ENCODE measurements around the gene SNAP47.

Gene SNAP47

GRCh38 chr1:227754958-227755357, 19.7 kb downstream of the SNAP47 start:
- Histone ChIP-seq H3K27ac (ENCODE audit: low read depth, low read length) (no peak overlapping the region), H3K27me3 (ENCODE audit: control insufficient read depth, insufficient read depth, low read length) (no peaks in the 10 kb centered on the region), H3K36me3 (ENCODE audit: control insufficient read depth, insufficient read depth, low read length) (peaks cover 70% of the 10 kb centered on the region), H3K4me1 (ENCODE audit: control insufficient read depth, insufficient read depth, low read length) (no peaks in the 10 kb centered on the region; the same call in 1 of the 2 replicates), H3K4me3 (ENCODE audit: low read depth, low read length) (no peak overlapping the region), H3K9me3 (ENCODE audit: control insufficient read depth, insufficient read depth, low read depth, low read length) (no peaks in the 10 kb centered on the region), H3K9ac (ENCODE audit: low read length) (no peak overlapping the region)

GRCh38 chr1:227756172-227756959, 21.1 kb downstream of the SNAP47 start:
- Histone ChIP-seq H3K4me1 (ENCODE audit: control insufficient read depth, insufficient read depth, low read length) (no peaks in the 10 kb centered on the region; the same call in 1 of the 2 replicates), H3K27ac (ENCODE audit: low read depth, low read length) (no peak overlapping the region), H3K36me3 (ENCODE audit: control insufficient read depth, insufficient read depth, low read length) (peaks cover 68% of the 10 kb centered on the region), H3K4me3 (ENCODE audit: low read depth, low read length) (no peak overlapping the region), H3K9ac (ENCODE audit: low read length) (no peak overlapping the region), H3K27me3 (ENCODE audit: control insufficient read depth, insufficient read depth, low read length) (no peaks in the 10 kb centered on the region), H3K9me3 (ENCODE audit: control insufficient read depth, insufficient read depth, low read depth, low read length) (no peaks in the 10 kb centered on the region)

- peaks cover 71% of the 10 kb centered on the region for H3K36me3 ChIP-seq (ENCODE audit: control insufficient read depth, insufficient read depth, low read length)
- H3K27me3 ChIP-seq (ENCODE audit: control insufficient read depth, insufficient read depth, low read length) = no peaks in the 10 kb centered on the region
- H3K27ac ChIP-seq (ENCODE audit: low read depth, low read length) = no peak overlapping the region
- H3K9me3 ChIP-seq (ENCODE audit: control insufficient read depth, insufficient read depth, low read depth, low read length) = no peaks in the 10 kb centered on the region
- H3K4me3 ChIP-seq (ENCODE audit: low read depth, low read length) = no peak overlapping the region
- no peak overlapping the region for H3K9ac ChIP-seq (ENCODE audit: low read length)
- H3K4me1 ChIP-seq (ENCODE audit: control insufficient read depth, insufficient read depth, low read length) = peaks cover 7% of the 10 kb centered on the region; the same call in 1 of the 2 replicates
Observed at GRCh38 chr1:227757781-227758180, 22.5 kb downstream of the SNAP47 start.

- Histone ChIP-seq H3K27me3 (ENCODE audit: control insufficient read depth, insufficient read depth, low read length) (no peaks in the 10 kb centered on the region), H3K4me1 (ENCODE audit: control insufficient read depth, insufficient read depth, low read length) (peaks cover 12% of the 10 kb centered on the region), H3K36me3 (ENCODE audit: control insufficient read depth, insufficient read depth, low read length) (peaks cover 68% of the 10 kb centered on the region), H3K9ac (ENCODE audit: low read length) (no peak overlapping the region), H3K9me3 (ENCODE audit: control insufficient read depth, insufficient read depth, low read depth, low read length) (no peaks in the 10 kb centered on the region), H3K4me3 (ENCODE audit: low read depth, low read length) (no peak overlapping the region), H3K27ac (ENCODE audit: low read depth, low read length) (no peak overlapping the region)
Observed at GRCh38 chr1:227758366-227758765, 23.1 kb downstream of the SNAP47 start.

- no peak overlapping the region for H3K27ac ChIP-seq (ENCODE audit: low read depth, low read length)
- H3K9ac ChIP-seq (ENCODE audit: low read length) = no peak overlapping the region
- no peak overlapping the region for H3K4me3 ChIP-seq (ENCODE audit: low read depth, low read length)
- H3K4me1 ChIP-seq (ENCODE audit: control insufficient read depth, insufficient read depth, low read length) = peaks cover 16% of the 10 kb centered on the region
- peaks cover 69% of the 10 kb centered on the region for H3K36me3 ChIP-seq (ENCODE audit: control insufficient read depth, insufficient read depth, low read length)
- H3K27me3 ChIP-seq (ENCODE audit: control insufficient read depth, insufficient read depth, low read length) = no peaks in the 10 kb centered on the region
- H3K9me3 ChIP-seq (ENCODE audit: control insufficient read depth, insufficient read depth, low read depth, low read length) = no peaks in the 10 kb centered on the region
Observed at GRCh38 chr1:227759341-227760300, 24.4 kb downstream of the SNAP47 start.

- H3K9ac ChIP-seq (ENCODE audit: low read length) = no peak overlapping the region
- no peaks in the 10 kb centered on the region for H3K27me3 ChIP-seq (ENCODE audit: control insufficient read depth, insufficient read depth, low read length)
- H3K27ac ChIP-seq (ENCODE audit: low read depth, low read length) = no peak overlapping the region
- H3K4me1 ChIP-seq (ENCODE audit: control insufficient read depth, insufficient read depth, low read length) = peaks cover 16% of the 10 kb centered on the region
- peaks cover 70% of the 10 kb centered on the region for H3K36me3 ChIP-seq (ENCODE audit: control insufficient read depth, insufficient read depth, low read length)
- H3K9me3 ChIP-seq (ENCODE audit: control insufficient read depth, insufficient read depth, low read depth, low read length) = no peaks in the 10 kb centered on the region
- no peak overlapping the region for H3K4me3 ChIP-seq (ENCODE audit: low read depth, low read length)
Observed at GRCh38 chr1:227760377-227760776, 25.1 kb downstream of the SNAP47 start.

GRCh38 chr1:227761621-227762230, 26.5 kb downstream of the SNAP47 start:
- peaks cover 68% of the 10 kb centered on the region for H3K36me3 ChIP-seq (ENCODE audit: control insufficient read depth, insufficient read depth, low read length)
- no peaks in the 10 kb centered on the region for H3K9me3 ChIP-seq (ENCODE audit: control insufficient read depth, insufficient read depth, low read depth, low read length)
- H3K4me1 ChIP-seq (ENCODE audit: control insufficient read depth, insufficient read depth, low read length) = peaks cover 16% of the 10 kb centered on the region
- H3K9ac ChIP-seq (ENCODE audit: low read length) = peak overlapping the region; percentile 6
- no peak overlapping the region for H3K4me3 ChIP-seq (ENCODE audit: low read depth, low read length)
- H3K27me3 ChIP-seq (ENCODE audit: control insufficient read depth, insufficient read depth, low read length) = no peaks in the 10 kb centered on the region
- no peak overlapping the region for H3K27ac ChIP-seq (ENCODE audit: low read depth, low read length)

- Histone ChIP-seq H3K9me3 (ENCODE audit: control insufficient read depth, insufficient read depth, low read depth, low read length) (no peaks in the 10 kb centered on the region), H3K27me3 (ENCODE audit: control insufficient read depth, insufficient read depth, low read length) (no peaks in the 10 kb centered on the region), H3K4me3 (ENCODE audit: low read depth, low read length) (no peak overlapping the region), H3K9ac (ENCODE audit: low read length) (peak overlapping the region; percentile 24), H3K4me1 (ENCODE audit: control insufficient read depth, insufficient read depth, low read length) (peaks cover 16% of the 10 kb centered on the region), H3K36me3 (ENCODE audit: control insufficient read depth, insufficient read depth, low read length) (peaks cover 68% of the 10 kb centered on the region), H3K27ac (ENCODE audit: low read depth, low read length) (peak overlapping the region; percentile 83; the same call in 1 of the 2 replicates)
Observed at GRCh38 chr1:227762231-227762911, 27.1 kb downstream of the SNAP47 start.

GRCh38 chr1:227763246-227764018, 28.2 kb downstream of the SNAP47 start:
- Histone ChIP-seq H3K9ac (ENCODE audit: low read length) (peak overlapping the region; percentile 84), H3K4me1 (ENCODE audit: control insufficient read depth, insufficient read depth, low read length) (peaks cover 16% of the 10 kb centered on the region), H3K36me3 (ENCODE audit: control insufficient read depth, insufficient read depth, low read length) (peaks cover 68% of the 10 kb centered on the region), H3K27me3 (ENCODE audit: control insufficient read depth, insufficient read depth, low read length) (no peaks in the 10 kb centered on the region), H3K9me3 (ENCODE audit: control insufficient read depth, insufficient read depth, low read depth, low read length) (no peaks in the 10 kb centered on the region), H3K27ac (ENCODE audit: low read depth, low read length) (peak overlapping the region; percentile 83; the same call in 1 of the 2 replicates), H3K4me3 (ENCODE audit: low read depth, low read length) (no peak overlapping the region)

- H3K9ac ChIP-seq (ENCODE audit: low read length) = peak overlapping the region; percentile 84
- H3K36me3 ChIP-seq (ENCODE audit: control insufficient read depth, insufficient read depth, low read length) = peaks cover 67% of the 10 kb centered on the region
- no peaks in the 10 kb centered on the region for H3K9me3 ChIP-seq (ENCODE audit: control insufficient read depth, insufficient read depth, low read depth, low read length)
- H3K4me3 ChIP-seq (ENCODE audit: low read depth, low read length) = no peak overlapping the region
- peak overlapping the region; percentile 83 for H3K27ac ChIP-seq (ENCODE audit: low read depth, low read length)
- peaks cover 16% of the 10 kb centered on the region for H3K4me1 ChIP-seq (ENCODE audit: control insufficient read depth, insufficient read depth, low read length)
- no peaks in the 10 kb centered on the region for H3K27me3 ChIP-seq (ENCODE audit: control insufficient read depth, insufficient read depth, low read length)
Observed at GRCh38 chr1:227764019-227764391, 28.8 kb downstream of the SNAP47 start.
